ENCODE results near the gene EBF3.

DNA sequence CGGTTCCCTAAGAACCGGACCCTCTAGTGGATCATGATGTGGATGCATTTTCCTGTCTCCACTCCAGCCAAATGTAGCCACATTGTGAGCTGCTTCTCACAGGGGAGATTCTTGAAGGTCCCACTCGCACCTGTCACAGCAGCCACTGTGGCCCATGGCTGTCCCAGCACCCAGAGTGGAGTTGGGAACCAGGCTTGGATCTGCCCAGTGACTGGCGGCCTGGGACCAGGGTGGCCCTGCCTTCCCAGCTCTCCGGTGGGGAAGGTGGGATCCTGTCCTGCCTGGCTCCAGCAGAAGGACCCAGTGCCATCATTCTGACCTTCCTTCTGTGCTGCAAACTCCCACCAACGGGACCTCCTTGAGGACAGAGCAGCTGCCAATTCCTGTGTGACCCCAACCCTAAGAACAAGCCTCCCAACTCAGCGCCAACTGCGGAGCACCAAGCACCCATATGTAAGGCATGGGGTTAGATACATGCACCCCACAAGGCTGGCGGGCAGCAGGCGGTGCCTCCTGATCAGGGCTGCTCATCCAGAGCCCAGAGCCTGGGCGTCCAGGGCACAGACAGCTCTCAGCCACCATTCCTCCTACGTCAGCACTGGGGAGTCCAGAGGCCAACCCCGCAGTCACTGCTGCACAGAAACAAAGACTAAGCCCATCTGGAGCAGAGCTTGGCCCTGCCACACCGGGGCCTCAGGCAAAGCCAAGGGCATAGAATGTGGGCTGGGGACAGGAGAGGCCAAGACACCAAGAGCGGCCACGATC lies 28.8 kb downstream of the EBF3 start:
- TF ChIP-seq POLR2A (IDR thresholded peaks at IDR 0.05): no peak
- TF ChIP-seq, protein P1, sequence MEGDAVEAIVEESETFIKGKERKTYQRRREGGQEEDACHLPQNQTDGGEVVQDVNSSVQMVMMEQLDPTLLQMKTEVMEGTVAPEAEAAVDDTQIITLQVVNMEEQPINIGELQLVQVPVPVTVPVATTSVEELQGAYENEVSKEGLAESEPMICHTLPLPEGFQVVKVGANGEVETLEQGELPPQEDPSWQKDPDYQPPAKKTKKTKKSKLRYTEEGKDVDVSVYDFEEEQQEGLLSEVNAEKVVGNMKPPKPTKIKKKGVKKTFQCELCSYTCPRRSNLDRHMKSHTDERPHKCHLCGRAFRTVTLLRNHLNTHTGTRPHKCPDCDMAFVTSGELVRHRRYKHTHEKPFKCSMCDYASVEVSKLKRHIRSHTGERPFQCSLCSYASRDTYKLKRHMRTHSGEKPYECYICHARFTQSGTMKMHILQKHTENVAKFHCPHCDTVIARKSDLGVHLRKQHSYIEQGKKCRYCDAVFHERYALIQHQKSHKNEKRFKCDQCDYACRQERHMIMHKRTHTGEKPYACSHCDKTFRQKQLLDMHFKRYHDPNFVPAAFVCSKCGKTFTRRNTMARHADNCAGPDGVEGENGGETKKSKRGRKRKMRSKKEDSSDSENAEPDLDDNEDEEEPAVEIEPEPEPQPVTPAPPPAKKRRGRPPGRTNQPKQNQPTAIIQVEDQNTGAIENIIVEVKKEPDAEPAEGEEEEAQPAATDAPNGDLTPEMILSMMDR (IDR thresholded peaks at IDR 0.05): no peak

All from suprapubic skin (tissue), 3 donors.